ENCODE data around the gene LANCL1.
"Not testable (repeated sequence)": the region's sequence is repeated elsewhere in the genome, so short reads cannot be mapped to it uniquely, and the experiment has no call there.

LANCL1 gene

DNA sequence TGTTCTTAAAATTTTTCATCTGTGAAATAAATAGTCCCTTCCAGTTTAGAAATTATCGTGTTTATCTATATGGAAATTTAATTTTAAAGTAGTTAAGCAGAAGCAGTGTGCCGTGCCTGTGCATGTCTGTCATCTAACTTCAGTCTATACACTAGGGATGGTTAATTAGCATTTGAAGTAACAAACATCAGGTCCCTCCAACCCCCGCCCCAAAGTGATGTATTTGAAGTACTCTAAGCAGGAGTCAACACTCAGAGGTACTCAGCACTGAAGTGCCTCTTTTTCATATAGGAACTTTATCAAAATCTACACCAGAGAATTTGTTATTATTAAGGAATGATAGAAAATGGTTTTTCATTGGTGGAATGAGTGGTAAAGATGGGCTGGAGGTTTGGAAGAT, 33.0 kb downstream of the LANCL1 start:
- no peak for TF ChIP-seq ZNF274 (IDR thresholded peaks at IDR 0.05; ENCODE audit: low read depth, low read length)
- no peak overlapping the region for H3K4me3 ChIP-seq (ENCODE audit: low read length)

DNA sequence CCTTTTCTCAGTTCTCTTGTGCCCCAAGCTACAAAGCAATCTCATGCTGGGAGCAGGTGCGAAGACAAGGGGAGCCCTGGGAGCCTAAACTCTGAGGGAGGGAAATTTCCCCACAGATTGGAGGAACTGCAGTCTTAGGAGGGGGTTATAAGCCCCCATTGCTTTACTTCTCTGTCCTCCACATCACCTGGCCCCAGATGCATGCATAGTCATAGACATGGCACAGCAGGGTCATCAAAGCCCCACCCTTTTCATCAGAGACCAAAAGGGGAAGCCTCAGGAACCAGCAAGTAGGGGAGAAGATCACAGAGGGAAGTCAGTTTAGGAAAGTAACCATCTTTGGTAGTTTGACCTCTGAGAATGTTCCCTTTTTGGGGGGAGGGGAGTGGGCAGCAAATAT, 33.7 kb downstream of the LANCL1 start:
- H3K4me3 ChIP-seq (ENCODE audit: low read length), result no peak overlapping the region; the same call in 1 of the 2 replicates

DNA sequence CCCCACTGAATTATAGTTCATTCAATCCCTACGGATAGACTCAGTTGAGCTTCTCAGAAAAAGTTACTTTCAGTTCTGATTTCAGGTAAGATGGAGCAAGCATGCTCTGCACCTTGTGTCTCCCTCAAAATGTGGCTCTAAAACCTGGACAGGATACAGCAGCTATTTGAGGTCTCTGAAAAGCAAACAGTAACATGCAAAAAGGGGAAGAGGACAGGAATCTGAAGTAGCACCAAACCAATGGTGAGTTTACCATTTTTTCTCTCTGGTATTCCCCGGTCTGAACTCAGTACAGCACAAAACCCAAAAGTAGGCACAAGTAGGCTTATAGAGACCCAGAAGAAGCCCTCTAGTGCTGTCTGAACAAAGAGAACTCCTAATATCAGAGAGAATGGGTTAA, 34.1 kb downstream of the LANCL1 start:
- no peak for TF ChIP-seq ZNF274 (IDR thresholded peaks at IDR 0.05; ENCODE audit: low read depth, low read length)
- H3K4me3 ChIP-seq (ENCODE audit: low read length), result no peak overlapping the region; the same call in 1 of the 2 replicates

More for the DNA sequence above, 33.7 kb downstream of the LANCL1 start:
- no peak for TF ChIP-seq ZNF274 (IDR thresholded peaks at IDR 0.05; ENCODE audit: low read depth, low read length)

DNA sequence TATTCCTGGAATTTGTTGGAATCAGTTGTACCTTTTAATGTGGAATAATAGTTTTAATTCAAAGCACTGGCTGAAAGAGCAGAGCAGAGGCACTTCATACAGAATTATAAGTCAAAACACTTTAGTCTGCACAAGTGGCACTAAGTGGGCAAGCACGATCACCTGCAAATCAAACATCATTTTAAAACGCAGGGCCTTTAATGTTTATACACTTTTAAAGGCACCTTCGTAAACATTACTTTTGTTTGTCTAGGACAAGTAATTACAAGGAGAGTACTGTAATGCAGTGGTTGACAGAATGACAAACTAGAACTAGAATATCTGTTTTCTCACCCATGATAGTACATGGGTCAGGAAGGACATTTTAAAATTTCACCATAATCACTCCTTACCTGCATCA, 36.4 kb downstream of the LANCL1 start:
- no peak for TF ChIP-seq ZNF274 (IDR thresholded peaks at IDR 0.05; ENCODE audit: low read depth, low read length)
- H3K4me3 ChIP-seq (ENCODE audit: low read length), result no peak overlapping the region

DNA sequence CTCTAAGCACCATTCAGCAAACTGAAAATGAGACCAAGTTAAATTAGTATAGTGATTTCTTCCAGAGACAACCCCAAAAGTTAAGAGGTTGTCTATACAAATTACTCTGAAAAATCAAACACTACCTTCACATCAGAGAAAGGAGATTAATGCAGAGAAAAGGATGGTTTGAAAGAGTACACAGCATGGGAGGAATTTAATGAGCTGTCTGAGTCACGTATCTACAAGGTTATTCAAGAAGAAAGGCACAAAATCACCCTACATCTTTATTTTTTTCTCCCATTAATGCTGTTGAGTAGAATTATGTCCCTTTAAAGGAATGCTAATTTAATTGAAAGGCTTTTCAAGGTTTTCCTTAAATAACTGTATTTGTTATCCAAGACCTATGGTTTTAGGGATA, 41.1 kb downstream of the LANCL1 start:
- no peak overlapping the region for H3K4me3 ChIP-seq (ENCODE audit: low read length)

DNA sequence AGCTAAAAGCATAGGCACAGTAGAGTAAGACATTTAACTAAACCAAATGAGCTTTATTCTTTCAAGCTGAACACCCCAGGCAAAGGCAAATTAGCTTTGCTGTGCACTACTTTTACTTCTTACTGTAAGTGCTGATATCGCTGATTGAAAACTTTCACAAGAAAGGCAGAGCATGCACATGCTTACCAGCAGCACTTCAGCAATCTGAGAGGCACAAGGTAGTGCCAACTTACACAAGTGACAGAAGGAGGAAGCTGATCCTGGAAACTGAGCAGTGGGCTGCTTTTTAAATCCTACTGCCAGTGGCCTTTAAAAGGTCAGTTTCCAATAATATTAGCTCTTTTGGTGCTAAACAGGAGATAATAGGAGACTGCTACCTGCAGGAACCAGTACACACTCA, 43.9 kb downstream of the LANCL1 start:
- no peak overlapping the region for H3K4me3 ChIP-seq (ENCODE audit: low read length)
- no peak for TF ChIP-seq ZNF274 (IDR thresholded peaks at IDR 0.05; ENCODE audit: low read depth, low read length)

More for the DNA sequence above, 41.1 kb downstream of the LANCL1 start:
- TF ChIP-seq ZNF274 (IDR thresholded peaks at IDR 0.05; ENCODE audit: low read depth, low read length), result no peak

DNA sequence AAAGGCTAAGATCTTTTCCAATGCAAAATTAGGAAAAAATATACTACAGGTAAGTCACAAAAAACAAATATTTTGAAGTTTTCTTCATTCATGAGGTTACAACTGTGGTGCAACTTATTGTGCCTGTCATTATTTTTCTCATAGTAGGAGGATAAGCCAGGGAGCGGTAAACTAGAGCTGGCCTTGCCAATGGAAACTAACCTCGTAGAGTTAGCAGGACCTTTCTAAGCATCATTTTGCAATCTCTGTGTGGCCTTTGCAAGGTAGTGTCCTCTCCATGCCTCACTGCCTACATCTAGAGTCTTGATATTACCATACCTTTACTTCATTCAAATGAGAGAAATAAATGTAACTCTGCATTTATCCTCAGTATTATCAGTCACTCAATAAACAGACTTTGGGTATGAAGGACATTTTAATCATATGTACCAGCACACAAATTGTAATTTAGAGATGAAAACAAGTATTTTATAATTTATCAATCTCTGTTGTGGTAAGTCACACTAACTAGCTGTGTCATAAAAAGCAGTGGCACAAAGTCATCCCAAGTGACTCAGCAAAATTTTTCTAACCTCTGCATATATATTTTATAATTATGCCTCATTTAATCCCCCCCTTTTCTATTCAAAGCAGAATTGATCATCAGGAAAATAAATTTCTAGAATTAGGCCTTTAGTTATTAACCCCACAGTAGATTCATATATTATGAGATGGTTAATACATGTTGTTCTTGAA, 47.0 kb downstream of the LANCL1 start:
- TF ChIP-seq ZNF274 (IDR thresholded peaks at IDR 0.05; ENCODE audit: low read depth, low read length), result no peak
- H3K4me3 ChIP-seq (ENCODE audit: low read length), result no peak overlapping the region

DNA sequence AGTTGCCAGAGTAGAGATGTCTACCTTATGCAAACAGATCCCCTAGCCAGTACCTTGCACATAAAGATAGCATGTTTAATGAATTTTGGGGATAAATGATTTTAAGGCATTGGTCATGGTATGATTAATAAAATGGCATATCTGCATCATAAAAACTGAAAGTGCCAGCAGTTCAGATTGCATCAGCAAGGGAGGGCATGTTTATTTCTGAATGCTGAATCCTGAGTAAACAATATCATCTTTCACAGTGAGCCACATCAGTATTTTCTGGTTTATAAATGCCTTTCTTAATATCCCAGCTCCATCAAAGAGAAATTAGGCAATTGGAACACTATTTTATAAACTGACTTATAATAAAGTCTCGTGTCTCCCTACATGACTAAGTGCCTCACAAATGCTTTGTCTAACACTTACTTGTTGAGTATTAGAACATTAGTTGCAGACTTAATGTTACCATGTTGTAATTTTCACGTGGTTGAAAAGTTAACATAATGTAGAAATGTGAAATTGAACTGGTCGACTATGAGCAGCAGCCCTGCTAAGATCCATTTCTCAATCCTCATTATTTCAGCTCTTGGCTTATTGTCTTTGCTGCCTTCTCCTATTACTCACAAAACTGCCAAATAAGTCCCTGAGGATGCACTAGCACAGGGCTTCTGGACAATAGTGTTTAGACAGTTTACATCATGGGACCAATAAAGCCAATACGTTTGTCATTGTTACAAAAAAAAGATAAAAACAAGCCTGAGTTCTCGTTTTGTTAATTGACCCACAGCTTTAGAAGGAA, 48.0 kb downstream of the LANCL1 start:
- TF ChIP-seq ZNF274 (IDR thresholded peaks at IDR 0.05; ENCODE audit: low read depth, low read length), result no peak
- no peak overlapping the region for H3K4me3 ChIP-seq (ENCODE audit: low read length)

DNA sequence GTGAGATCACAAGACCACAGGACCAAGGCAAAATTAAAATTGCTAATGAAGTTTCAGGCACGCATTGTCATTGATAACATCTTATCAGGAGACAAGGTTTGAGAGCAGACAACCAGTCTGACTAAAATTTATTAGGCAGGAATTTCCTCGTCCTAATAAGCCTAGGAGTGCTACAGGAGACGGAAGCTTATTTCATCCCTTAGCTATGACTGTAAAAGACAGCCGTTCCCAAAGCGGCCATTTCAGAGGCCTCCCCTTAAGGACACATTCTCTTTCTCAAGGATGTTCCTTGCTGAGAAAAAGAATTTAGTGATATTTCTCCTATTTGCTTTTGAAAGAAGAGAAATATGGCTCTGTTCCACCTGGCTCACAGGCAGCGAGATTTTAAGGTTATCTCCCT, 49.2 kb downstream of the LANCL1 start:
- H3K4me3 ChIP-seq (ENCODE audit: low read length), result not testable (repeated sequence)

DNA sequence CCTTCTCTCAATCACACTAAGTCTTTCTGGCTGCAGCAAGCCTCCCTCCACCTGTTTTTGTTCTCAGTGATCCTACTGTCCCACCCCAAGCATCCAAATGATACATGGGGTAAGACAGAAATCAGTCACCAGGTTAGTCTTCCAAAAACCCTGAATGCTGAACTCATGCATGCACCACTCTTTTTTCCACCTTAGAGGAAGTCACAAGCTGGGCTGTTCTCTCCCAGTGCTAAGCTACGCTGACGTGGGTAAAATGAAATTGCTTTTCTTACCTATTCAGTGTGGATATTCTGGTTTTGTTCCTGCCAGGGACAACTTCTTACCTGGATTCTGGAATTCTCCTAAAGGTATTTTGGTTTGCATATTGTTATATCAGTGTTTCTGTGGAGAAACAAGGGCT, 54.2 kb downstream of the LANCL1 start:
- TF ChIP-seq ZNF274 (IDR thresholded peaks at IDR 0.05; ENCODE audit: low read depth, low read length), result no peak

DNA sequence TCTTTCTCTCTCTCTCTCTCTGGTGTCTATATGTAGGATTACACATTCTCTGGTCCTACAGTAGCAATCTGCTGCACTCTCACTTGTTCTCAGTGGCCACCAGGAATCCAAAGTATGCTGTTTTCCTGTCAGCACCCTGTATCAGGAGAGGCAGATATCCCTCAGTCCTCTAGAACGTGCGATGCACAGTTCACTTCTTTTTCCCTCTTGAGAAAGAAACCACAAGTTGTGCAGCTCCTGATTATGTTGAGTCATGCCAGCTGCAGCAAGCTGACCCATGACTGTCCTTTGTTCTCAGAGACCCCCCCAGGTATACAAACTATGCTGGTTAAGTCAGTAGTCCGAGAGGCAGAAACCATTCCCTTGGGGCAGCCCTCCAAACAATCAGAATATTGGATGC, 54.6 kb downstream of the LANCL1 start:
- TF ChIP-seq ZNF274 (IDR thresholded peaks at IDR 0.05; ENCODE audit: low read depth, low read length), result no peak
- no peak overlapping the region for H3K4me3 ChIP-seq (ENCODE audit: low read length)

More for the DNA sequence above, 54.2 kb downstream of the LANCL1 start:
- no peak overlapping the region for H3K4me3 ChIP-seq (ENCODE audit: low read length)

DNA sequence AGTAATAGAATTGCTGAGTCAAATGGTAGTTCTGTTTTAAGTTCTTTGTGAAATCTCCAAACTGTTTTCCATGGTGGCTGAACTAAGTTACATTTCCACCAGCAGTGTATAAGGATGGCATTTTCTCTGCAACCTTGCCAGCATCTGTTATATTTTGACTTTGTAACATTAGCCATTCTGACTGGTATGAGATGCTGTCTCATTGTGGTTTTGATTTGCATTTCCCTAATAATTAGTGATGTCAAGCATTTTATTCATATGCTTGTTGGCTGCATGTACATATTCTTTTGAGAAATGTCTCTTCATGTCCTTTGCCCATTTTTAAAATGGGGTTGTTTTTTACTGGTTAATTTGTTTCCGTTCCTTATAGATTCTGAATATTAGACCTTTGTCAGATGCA, 63.9 kb downstream of the LANCL1 start:
- TF ChIP-seq ZNF274 (IDR thresholded peaks at IDR 0.05; ENCODE audit: low read depth, low read length), result no peak
- H3K4me3 ChIP-seq (ENCODE audit: low read length), result no peak overlapping the region

DNA sequence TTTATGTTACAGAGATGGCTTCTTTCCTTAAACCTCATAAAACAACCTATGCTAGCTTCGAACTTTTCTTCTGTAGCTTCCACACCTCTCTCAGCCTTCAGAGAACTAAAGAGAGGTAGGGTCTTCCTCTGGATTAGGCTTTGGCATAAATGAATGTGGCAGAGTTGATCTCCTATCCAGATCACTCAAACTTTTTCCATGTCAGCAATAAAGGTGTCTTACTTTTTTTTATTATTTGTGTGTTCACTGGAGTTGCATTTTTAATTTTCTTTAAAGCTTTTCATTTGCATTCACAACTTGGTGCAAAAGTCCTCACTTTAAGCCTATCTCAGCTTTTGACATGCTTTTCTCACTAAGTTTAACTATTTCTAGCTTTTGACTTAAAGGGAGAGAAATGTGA, 66.0 kb downstream of the LANCL1 start:
- no peak for TF ChIP-seq ZNF274 (IDR thresholded peaks at IDR 0.05; ENCODE audit: low read depth, low read length)
- no peak overlapping the region for H3K4me3 ChIP-seq (ENCODE audit: low read length)

DNA sequence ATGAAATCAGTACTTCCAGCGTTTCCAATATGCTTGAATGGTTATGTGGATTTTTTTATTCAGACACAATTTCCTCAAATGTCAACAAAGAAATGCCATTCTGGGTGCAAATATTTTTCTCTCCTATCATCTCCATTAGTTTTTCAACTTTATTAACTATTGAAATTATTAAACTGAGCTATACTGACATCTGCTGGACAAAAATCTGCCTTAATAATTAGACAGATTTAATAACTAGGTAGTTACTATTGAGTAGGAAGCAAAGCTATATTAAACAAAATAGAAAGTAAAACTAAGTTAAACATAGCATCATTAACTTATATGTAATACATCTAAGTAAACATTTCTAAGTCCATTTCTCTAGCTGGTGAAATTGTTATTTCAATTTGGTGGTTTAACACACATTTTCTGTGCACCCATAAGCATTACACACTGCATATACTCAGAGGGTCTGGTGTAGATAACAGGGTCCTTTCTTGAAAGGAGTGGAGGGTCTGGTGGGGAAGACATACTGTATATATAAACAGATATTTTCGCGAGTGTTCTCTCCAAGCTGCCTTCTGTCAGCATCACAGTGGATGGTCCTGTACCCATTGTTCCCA, 77.0 kb downstream of the LANCL1 start:
- TF ChIP-seq ZNF274 (IDR thresholded peaks at IDR 0.05; ENCODE audit: low read depth, low read length), result no peak
- H3K4me3 ChIP-seq (ENCODE audit: low read length), result no peak overlapping the region

DNA sequence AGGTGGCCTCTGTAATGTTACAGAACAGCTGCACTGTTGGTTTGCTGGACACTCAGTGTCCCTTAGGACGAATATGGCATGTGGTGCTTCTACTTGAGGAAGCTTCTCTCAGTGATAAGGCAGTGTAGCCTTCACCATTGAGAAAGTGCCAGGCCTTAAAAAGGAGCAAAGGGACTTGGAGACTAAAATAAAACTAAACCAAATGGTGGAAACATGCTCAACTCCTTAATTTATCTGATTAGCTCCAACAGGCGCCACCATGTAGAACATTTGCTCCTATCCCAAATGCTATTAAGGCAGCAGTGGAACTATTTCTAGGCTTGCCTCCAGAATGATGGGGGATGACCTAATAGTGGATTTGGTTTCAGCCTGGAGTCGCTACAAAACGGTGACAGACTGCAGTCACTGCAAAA, 84.1 kb downstream of the LANCL1 start:
- H3K4me3 ChIP-seq (ENCODE audit: low read length), result no peak overlapping the region
- no peak for TF ChIP-seq ZNF274 (IDR thresholded peaks at IDR 0.05; ENCODE audit: low read depth, low read length)

All from GM08714 (cell line).